H1 (cell line): ENCODE measurements around the gene HSPA12A.

ENCODE experiments used
- ATF3 ChIP-seq: IDR thresholded peaks from 2 replicates; pipeline ENCODE4 v1.6.1; 2011; ENCODE audit warnings: low read depth, mild to moderate bottlenecking, low read length; ENCODE audit not compliant: insufficient read depth
- CHD2 ChIP-seq: IDR thresholded peaks from 2 replicates; pipeline ENCODE4 v1.6.1; 2012; ENCODE audit warnings: low read length, improper control_type of control experiment
- CTCF ChIP-seq, 3 experiments: IDR thresholded peaks; 1 replicate in 2 of 3; 2 replicates in 1 of 3; pipeline versions ENCODE4 v1.5.1 to v1.6.1; 2011; ENCODE audit warnings: low read length in 3 of 3, mild to moderate bottlenecking in 3 of 3, inconsistent platforms in 2 of 3, low read depth in 1 of 3, moderate library complexity in 1 of 3; ENCODE audit not compliant: insufficient read depth in 1 of 3; ENCODE audit errors: control extremely low read depth in 1 of 3
- HDAC6 ChIP-seq: IDR thresholded peaks from one replicate; pipeline ENCODE4 v1.7.1; 2012; ENCODE audit warnings: low read depth, mild to moderate bottlenecking, inconsistent platforms, low read length, moderate library complexity
- PHF8 ChIP-seq: fragments of 200-600 bp; sonication (generic); conservative IDR thresholded peaks from 2 replicates; pipeline ENCODE4 v1.7.1; 2012; ENCODE audit warnings: low read depth, mild to moderate bottlenecking, inconsistent platforms, low read length, moderate library complexity
- POLR2A ChIP-seq, 2 experiments: IDR thresholded peaks; 1 replicate in 1 of 2; 2 replicates in 1 of 2; pipeline ENCODE4 v1.6.1; 2011; ENCODE audit warnings: low read depth in 2 of 2, low read length in 2 of 2, mild to moderate bottlenecking in 2 of 2; ENCODE audit errors: control extremely low read depth in 1 of 2
- POLR2AphosphoS5 ChIP-seq: IDR thresholded peaks from 2 replicates; pipeline ENCODE4 v1.6.1; 2011; ENCODE audit warnings: low read depth, low read length
- RFX5 ChIP-seq: IDR thresholded peaks from 2 replicates; pipeline ENCODE4 v1.6.1; 2011; ENCODE audit warnings: low read depth, low read length, improper control_type of control experiment, borderline replicate concordance
- SP1 ChIP-seq: IDR thresholded peaks from 2 replicates; pipeline ENCODE4 v1.6.1; 2011; ENCODE audit warnings: low read depth, low read length
- SRF ChIP-seq: IDR thresholded peaks from 2 replicates; pipeline ENCODE4 v1.6.1; 2011; ENCODE audit warnings: mild to moderate bottlenecking, low read depth, low read length, moderate library complexity

DNA sequence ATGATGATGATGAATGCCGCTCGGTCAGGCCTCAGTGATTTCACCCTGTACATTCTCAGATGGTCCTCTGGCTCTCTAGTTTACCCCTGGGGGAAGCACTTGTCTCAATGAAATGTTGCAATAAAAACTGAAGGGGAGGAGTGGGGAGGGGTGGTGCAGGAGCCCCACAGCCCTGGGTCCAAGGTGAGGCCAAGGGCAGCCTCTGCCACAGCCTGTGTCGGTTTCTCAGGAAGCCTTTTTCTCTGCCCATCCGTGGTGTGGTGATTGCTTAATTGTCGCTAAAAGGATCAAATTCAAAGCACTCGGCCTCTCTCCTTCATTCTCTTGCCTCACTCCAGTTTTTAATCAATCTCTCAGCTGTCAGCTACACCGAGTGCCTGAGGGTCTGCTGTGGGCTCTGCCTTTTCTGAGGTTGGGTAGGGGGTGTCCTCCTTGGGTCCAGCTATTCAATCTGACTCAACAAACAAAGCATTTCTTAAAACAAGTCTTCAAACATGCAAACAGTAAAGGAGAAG, 39.1 kb upstream of the HSPA12A start:
- TF ChIP-seq POLR2AphosphoS5 (no peak), CTCF (IDR thresholded peaks at IDR 0.05; ENCODE audit: control extremely low read depth in 1 of 3, insufficient read depth in 1 of 3, low read depth in 1 of 3, low read length in 3 of 3) (no peak), CHD2 (no peak), POLR2A (IDR thresholded peaks at IDR 0.05; ENCODE audit: control extremely low read depth in 1 of 2, low read depth in 2 of 2, low read length in 2 of 2) (no peak), HDAC6 (no peak), PHF8 (no peak), ATF3 (no peak), RFX5 (no peak), SP1 (no peak), SRF (no peak)
